Peyer's patch (tissue), 4 donors: ENCODE data around the gene GDF7. TPM values are rescaled to one million over a fixed set of nuclear protein-coding genes. Genes with fewer than 3 reads are reported as not detected.
A peak's percentile ranks its signal among the peaks of the same experiment; 100 is the strongest.

Source experiments
- DNase-seq, 3 donors: peaks; one replicate each; pipeline ENCODE4 v3.0.0-alpha.2; 2017 to 2019
- H3K27ac ChIP-seq, 4 donors: fragments of 200-600 bp; sonication (generic); one replicate each; pipeline ENCODE4 v1.5.1; 2016 to 2019
- H3K27me3 ChIP-seq, 2 donors: fragments of 200-600 bp; sonication (generic); one replicate each; pipeline ENCODE4 v1.5.1; 2019
- H3K36me3 ChIP-seq, 3 donors: fragments of 200-600 bp; sonication (generic); one replicate each; pipeline ENCODE4 v1.5.1; 2016 to 2019
- H3K4me1 ChIP-seq, 4 donors: fragments of 200-600 bp; sonication (generic); one replicate each; pipeline ENCODE4 v1.5.1; 2016 to 2019
- H3K4me3 ChIP-seq, 4 donors: fragments of 200-600 bp; sonication (generic); 1 replicate in 3 of 4; 2 replicates in 1 of 4; pipeline ENCODE4 v1.5.1; 2016 to 2019; ENCODE audit warnings: mild to moderate bottlenecking in 1 of 4
- H3K9me3 ChIP-seq, 4 donors: fragments of 200-600 bp; sonication (generic); one replicate each; pipeline ENCODE4 v1.5.1; 2016 to 2019; ENCODE audit warnings: mild to moderate bottlenecking in 1 of 4
- CTCF ChIP-seq, 6 experiments: fragments of 450-650 bp in 4 of 6; fragments of 200-600 bp in 2 of 6; sonication (generic) in 1 of 6; IDR thresholded peaks; one replicate each; pipeline ENCODE4 v1.5.1; 2017 to 2019; ENCODE audit warnings: antibody characterized with exemption in 6 of 6, mild to moderate bottlenecking in 3 of 6, moderate library complexity in 1 of 6
- POLR2A ChIP-seq, 2 donors: fragments of 450-650 bp; IDR thresholded peaks; one replicate each; pipeline ENCODE4 v1.5.1; 2017; ENCODE audit warnings: antibody characterized with exemption in 2 of 2, mild to moderate bottlenecking in 2 of 2, moderate library complexity in 2 of 2
- total RNA-seq, 4 donors: library from RNA; depleted of rRNA; stranded (reverse); fragments of >200 nt; gene quantifications; one replicate each; pipeline ENCODE4 v1.1.0, GENCODE V29; 2016

The GDF7 gene
- total RNA-seq, 4 donors from 2014 or later, result 0.09 to 1.7 (median 0.38) TPM

- H3K4me3 ChIP-seq, result peak overlapping the region; percentile 65 to 100 (median 86)
- H3K4me1 ChIP-seq, result peaks cover 4 to 32% (median 10%) of the 10 kb centered on the region in 4 donors
- peak in 1 of 3 donors; percentile 55 for DNase-seq
- TF ChIP-seq CTCF (IDR thresholded peaks at IDR 0.05) (no peak), POLR2A (IDR thresholded peaks at IDR 0.05) (no peak)
- H3K27me3 ChIP-seq, result no peaks in the 10 kb centered on the region
- H3K36me3 ChIP-seq, result peaks cover 0 to 2% (median 0%) of the 10 kb centered on the region in 3 donors
- H3K27ac ChIP-seq, result peak overlapping the region; percentile 83 to 97 (median 90)
- no peaks in the 10 kb centered on the region for H3K9me3 ChIP-seq
These were observed 16.5 kb upstream of the GDF7 start for GRCh38 chr2:20650393-20650876.

GRCh38 chr2:20650877-20651730 is 15.8 kb upstream of the GDF7 start, which contains the start of gene HS1BP3:
Gene HS1BP3 (minus strand): TSS chr2:20651098. CDS start chr2:20651063, 35 bp downstream.
- TF ChIP-seq CTCF (IDR thresholded peaks at IDR 0.05), result peak; percentile 94 to 100 (median 100)
- TF ChIP-seq POLR2A (IDR thresholded peaks at IDR 0.05), result peak; percentile 74 to 88
- Histone ChIP-seq H3K4me3 (peak within 1 kb of the TSS; percentile 65 to 100 (median 86)), H3K27ac (peak within 1 kb of the TSS; percentile 83 to 97 (median 90)), H3K9me3 (no peaks in the 10 kb centered on the region), H3K27me3 (no peaks in the 10 kb centered on the region), H3K36me3 (no peaks in the 10 kb centered on the region), H3K4me1 (peaks cover 4 to 32% (median 10%) of the 10 kb centered on the region in 4 donors)
- peak; percentile 84 to 93 (median 93) for DNase-seq

- H3K9me3 ChIP-seq, result no peaks in the 10 kb centered on the region
- H3K27me3 ChIP-seq, result no peaks in the 10 kb centered on the region
- no peak for TF ChIP-seq CTCF (IDR thresholded peaks at IDR 0.05)
- no peak for TF ChIP-seq POLR2A (IDR thresholded peaks at IDR 0.05)
- H3K4me3 ChIP-seq, result peak overlapping the region; percentile 65 to 100 (median 86)
- H3K27ac ChIP-seq, result peak overlapping the region; percentile 83 to 97 (median 90)
- DNase-seq, result no peak
- H3K36me3 ChIP-seq, result no peaks in the 10 kb centered on the region
- peaks cover 4 to 32% (median 10%) of the 10 kb centered on the region in 4 donors for H3K4me1 ChIP-seq
These were observed 15.2 kb upstream of the GDF7 start for GRCh38 chr2:20651731-20652099.

GRCh38 chr2:20652141-20652540 is 14.8 kb upstream of the GDF7 start:
- H3K27me3 ChIP-seq, result no peaks in the 10 kb centered on the region
- no peak overlapping the region for H3K4me3 ChIP-seq
- peaks cover 4 to 32% (median 10%) of the 10 kb centered on the region in 4 donors for H3K4me1 ChIP-seq
- no peak for DNase-seq
- H3K27ac ChIP-seq, result no peak overlapping the region
- H3K9me3 ChIP-seq, result no peaks in the 10 kb centered on the region
- TF ChIP-seq CTCF (IDR thresholded peaks at IDR 0.05) (no peak), POLR2A (IDR thresholded peaks at IDR 0.05) (no peak)
- H3K36me3 ChIP-seq, result no peaks in the 10 kb centered on the region

GRCh38 chr2:20652673-20653575 is 14.0 kb upstream of the GDF7 start:
- Histone ChIP-seq H3K36me3 (no peaks in the 10 kb centered on the region), H3K9me3 (no peaks in the 10 kb centered on the region), H3K27ac (no peak overlapping the region), H3K4me1 (peaks cover 4 to 28% (median 10%) of the 10 kb centered on the region in 4 donors), H3K4me3 (no peak overlapping the region), H3K27me3 (no peaks in the 10 kb centered on the region)
- DNase-seq, result no peak
- TF ChIP-seq CTCF (IDR thresholded peaks at IDR 0.05) (no peak), POLR2A (IDR thresholded peaks at IDR 0.05) (no peak)
